Fibroblast of lung (primary cell): ENCODE measurements around the gene IGF2BP2.

Source experiments
- CTCF ChIP-seq, 2 donors: IDR thresholded peaks in 1 of 2; conservative IDR thresholded peaks in 1 of 2; 1 replicate in 1 of 2; 2 replicates in 1 of 2; pipeline ENCODE4 v1.5.1; 2011 to 2012; ENCODE audit warnings: low read length in 2 of 2, control low read depth in 1 of 2, inconsistent platforms in 1 of 2, low read depth in 1 of 2, mild to moderate bottlenecking in 1 of 2
- EZH2 ChIP-seq: IDR thresholded peaks from 2 replicates; pipeline ENCODE4 v1.5.1; 2012; ENCODE audit warnings: low read length, control low read depth, mild to moderate bottlenecking; ENCODE audit errors: missing control alignments

DNA sequence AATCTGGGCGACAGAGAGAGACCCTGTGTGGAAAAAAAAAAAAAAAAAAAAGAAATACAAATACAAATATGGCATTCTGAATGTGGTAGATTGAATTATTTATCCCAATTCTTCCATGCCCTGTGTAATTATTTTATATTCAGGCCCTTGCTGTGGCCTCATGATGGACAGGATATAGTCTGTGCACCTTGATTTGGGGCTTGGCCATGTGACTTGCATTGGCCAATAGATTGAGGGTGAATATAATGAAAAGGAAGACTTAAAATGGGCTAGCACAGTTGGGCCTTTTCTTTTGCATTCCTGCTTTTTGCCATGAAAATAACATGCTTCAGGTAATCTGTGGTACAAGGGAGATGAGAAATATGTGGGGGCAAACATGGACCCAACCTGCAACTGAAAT, 27.1 kb upstream of the IGF2BP2 start:
- TF ChIP-seq CTCF (conservative IDR thresholded peaks at IDR 0.05 in 1 of 2, IDR thresholded peaks at IDR 0.05 in 1 of 2; ENCODE audit: low read depth in 1 of 2, low read length in 2 of 2) = no peak
- no peak for TF ChIP-seq EZH2
